Tibial nerve (tissue), 4 donors: ENCODE data around the gene CYP46A1. TPM values are rescaled to one million over a fixed set of nuclear protein-coding genes. Genes with fewer than 3 reads are reported as not detected.

Experiments used
- DNase-seq, 2 donors: peaks; one replicate each; pipeline ENCODE4 v3.0.0-alpha.2; 2019; ENCODE audit warnings: low spot score in 2 of 2
- H3K27ac ChIP-seq, 4 donors: fragments of 200-600 bp; sonication (generic) in 3 of 4; one replicate each; pipeline ENCODE4 v1.5.1; 2017 to 2019; ENCODE audit warnings: mild to moderate bottlenecking in 1 of 4
- H3K27me3 ChIP-seq, 2 donors: fragments of 200-600 bp; sonication (generic) in 1 of 2; one replicate each; pipeline versions ENCODE4 v1.5.1 to v1.6.0; 2017 to 2019
- H3K36me3 ChIP-seq, 3 donors: fragments of 200-600 bp; sonication (generic); one replicate each; pipeline ENCODE4 v1.5.1; 2018 to 2019
- H3K4me1 ChIP-seq, 4 donors: fragments of 200-600 bp; sonication (generic) in 3 of 4; one replicate each; pipeline ENCODE4 v1.5.1; 2017 to 2019
- H3K4me3 ChIP-seq, 4 donors: fragments of 200-600 bp; sonication (generic) in 3 of 4; one replicate each; pipeline ENCODE4 v1.5.1; 2017 to 2019; ENCODE audit warnings: mild to moderate bottlenecking in 1 of 4, moderate library complexity in 1 of 4
- H3K9me3 ChIP-seq, 4 donors: fragments of 200-600 bp; sonication (generic) in 3 of 4; one replicate each; pipeline ENCODE4 v1.5.1; 2017 to 2019
- EP300 ChIP-seq, 2 donors: sonication (generic); formaldehyde crosslinking; IDR thresholded peaks; one replicate each; pipeline ENCODE4 v1.6.1; 2017; ENCODE audit warnings: antibody characterized with exemption in 2 of 2, mild to moderate bottlenecking in 1 of 2
- POLR2A ChIP-seq, 2 donors: fragments of 450-650 bp; IDR thresholded peaks; one replicate each; pipeline ENCODE4 v1.6.1; 2017; ENCODE audit warnings: antibody characterized with exemption in 2 of 2, mild to moderate bottlenecking in 2 of 2, moderate library complexity in 2 of 2
- WGBS, 2 donors: methylation state at CpG; one replicate each; pipeline ENCODE4 v1.1.5; 2018; 5-methylcytosine and 5-hydroxymethylcytosine counted together
- total RNA-seq, 4 donors: library from RNA; depleted of rRNA; stranded (reverse); fragments of >200 nt; gene quantifications; one replicate each; pipeline ENCODE4 v1.1.0, GENCODE V29; 2016
- TF ChIP-seq, protein P1 (sequence below), 5 experiments: fragments of 200-600 bp in 3 of 5; fragments of 450-650 bp in 2 of 5; sonication (generic) in 3 of 5; IDR thresholded peaks; one replicate each; pipeline ENCODE4 v1.5.1; 2016 to 2019; ENCODE audit warnings: antibody characterized with exemption in 5 of 5, mild to moderate bottlenecking in 3 of 5, moderate library complexity in 2 of 5

Gene CYP46A1
- total RNA-seq, 4 donors from 2014 or later: 1.2 to 3.7 (median 1.4) TPM

- no peak overlapping the region for H3K4me3 ChIP-seq
- peaks cover 0 to 51% (median 20%) of the 10 kb centered on the region in 4 donors for H3K4me1 ChIP-seq
- H3K27ac ChIP-seq: peak overlapping the region in 2 of 4 donors; percentile 58 to 77
- 83 to 85% methylated on average over 7 of the region's 7 CpGs for WGBS, 2 donors
- no peaks in the 10 kb centered on the region for H3K27me3 ChIP-seq
- TF ChIP-seq EP300 (IDR thresholded peaks at IDR 0.05): no peak
- TF ChIP-seq, protein P1, sequence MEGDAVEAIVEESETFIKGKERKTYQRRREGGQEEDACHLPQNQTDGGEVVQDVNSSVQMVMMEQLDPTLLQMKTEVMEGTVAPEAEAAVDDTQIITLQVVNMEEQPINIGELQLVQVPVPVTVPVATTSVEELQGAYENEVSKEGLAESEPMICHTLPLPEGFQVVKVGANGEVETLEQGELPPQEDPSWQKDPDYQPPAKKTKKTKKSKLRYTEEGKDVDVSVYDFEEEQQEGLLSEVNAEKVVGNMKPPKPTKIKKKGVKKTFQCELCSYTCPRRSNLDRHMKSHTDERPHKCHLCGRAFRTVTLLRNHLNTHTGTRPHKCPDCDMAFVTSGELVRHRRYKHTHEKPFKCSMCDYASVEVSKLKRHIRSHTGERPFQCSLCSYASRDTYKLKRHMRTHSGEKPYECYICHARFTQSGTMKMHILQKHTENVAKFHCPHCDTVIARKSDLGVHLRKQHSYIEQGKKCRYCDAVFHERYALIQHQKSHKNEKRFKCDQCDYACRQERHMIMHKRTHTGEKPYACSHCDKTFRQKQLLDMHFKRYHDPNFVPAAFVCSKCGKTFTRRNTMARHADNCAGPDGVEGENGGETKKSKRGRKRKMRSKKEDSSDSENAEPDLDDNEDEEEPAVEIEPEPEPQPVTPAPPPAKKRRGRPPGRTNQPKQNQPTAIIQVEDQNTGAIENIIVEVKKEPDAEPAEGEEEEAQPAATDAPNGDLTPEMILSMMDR (IDR thresholded peaks at IDR 0.05): no peak
- TF ChIP-seq POLR2A (IDR thresholded peaks at IDR 0.05): no peak
- no peaks in the 10 kb centered on the region for H3K9me3 ChIP-seq
- no peak for DNase-seq
- no peaks in the 10 kb centered on the region for H3K36me3 ChIP-seq
Measured at GRCh38 chr14:99747167-99747566, 63.1 kb downstream of the CYP46A1 start.

DNA sequence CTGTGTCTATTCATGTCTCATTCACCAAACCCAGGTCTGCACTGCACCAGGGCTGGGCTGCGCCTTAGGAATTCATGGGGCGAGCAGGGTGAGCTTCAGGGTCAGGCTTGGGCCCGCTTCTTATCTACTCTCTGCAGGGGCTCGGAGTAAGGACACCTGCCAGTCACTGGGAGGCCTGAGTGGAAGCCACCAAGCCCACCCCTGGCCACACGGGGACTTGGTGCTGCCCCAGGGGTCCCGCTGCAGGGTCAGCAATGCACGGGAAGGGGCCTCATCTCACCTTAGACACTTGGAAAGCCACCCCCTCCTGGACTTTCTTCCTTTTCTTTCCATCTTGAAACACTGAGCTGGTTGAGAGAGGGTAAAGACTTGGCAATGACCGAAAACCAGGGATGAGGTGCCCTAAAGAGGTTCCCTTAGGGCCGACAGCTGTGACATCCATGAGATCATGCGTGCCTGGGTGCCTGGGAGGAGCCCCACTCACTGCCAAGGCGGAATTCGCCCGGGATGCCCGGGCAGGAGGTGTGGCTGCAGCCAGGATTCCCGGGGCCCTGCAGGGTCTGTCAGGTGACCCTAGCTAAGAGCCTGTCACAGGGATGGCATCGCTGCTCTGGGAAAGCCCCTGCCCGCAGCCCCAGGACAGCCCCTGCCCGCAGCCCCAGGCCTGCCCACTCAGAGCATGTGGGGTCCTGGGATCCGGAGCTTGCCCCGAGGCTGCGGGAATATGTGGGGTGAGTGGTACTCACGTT is 63.7 kb downstream of the CYP46A1 start:
- Histone ChIP-seq H3K27ac (peak overlapping the region in 1 of 4 donors; percentile 58), H3K4me1 (peaks cover 0 to 56% (median 26%) of the 10 kb centered on the region in 4 donors), H3K9me3 (no peaks in the 10 kb centered on the region), H3K27me3 (no peaks in the 10 kb centered on the region), H3K4me3 (no peak overlapping the region), H3K36me3 (no peaks in the 10 kb centered on the region)
- DNase-seq: no peak
- TF ChIP-seq, protein P1 (IDR thresholded peaks at IDR 0.05): no peak
- TF ChIP-seq POLR2A (IDR thresholded peaks at IDR 0.05): no peak
- TF ChIP-seq EP300 (IDR thresholded peaks at IDR 0.05): no peak
- 89 to 92% methylated on average over 21 to 22 of the region's 22 CpGs for WGBS, 2 donors

GRCh38 chr14:99748529-99748928 is 64.4 kb downstream of the CYP46A1 start:
- no peak for DNase-seq
- 68 to 69% methylated on average over 9 of the region's 9 CpGs for WGBS, 2 donors
- no peak for TF ChIP-seq EP300 (IDR thresholded peaks at IDR 0.05)
- TF ChIP-seq, protein P1 (IDR thresholded peaks at IDR 0.05): no peak
- no peaks in the 10 kb centered on the region for H3K9me3 ChIP-seq
- peaks cover 0 to 64% (median 30%) of the 10 kb centered on the region in 4 donors for H3K4me1 ChIP-seq
- H3K36me3 ChIP-seq: no peaks in the 10 kb centered on the region
- H3K27me3 ChIP-seq: no peaks in the 10 kb centered on the region
- no peak overlapping the region for H3K27ac ChIP-seq
- H3K4me3 ChIP-seq: no peak overlapping the region

GRCh38 chr14:99749142-99749541 is 65.0 kb downstream of the CYP46A1 start:
- H3K36me3 ChIP-seq: no peaks in the 10 kb centered on the region
- H3K4me1 ChIP-seq: peaks cover 0 to 69% (median 34%) of the 10 kb centered on the region in 4 donors
- H3K9me3 ChIP-seq: no peaks in the 10 kb centered on the region
- TF ChIP-seq POLR2A (IDR thresholded peaks at IDR 0.05) (no peak), EP300 (IDR thresholded peaks at IDR 0.05) (no peak)
- TF ChIP-seq, protein P1 (IDR thresholded peaks at IDR 0.05): no peak
- peak overlapping the region in 1 of 4 donors; percentile 20 for H3K27ac ChIP-seq
- H3K27me3 ChIP-seq: no peaks in the 10 kb centered on the region
- no peak for DNase-seq
- WGBS, 2 donors: 76 to 80% methylated on average over 13 of the region's 13 CpGs
- no peak overlapping the region for H3K4me3 ChIP-seq
